22Rv1 (cell line): ENCODE results near the gene TAX1BP1.
"Not testable (repeated sequence)": the region's sequence is repeated elsewhere in the genome, so short reads cannot be mapped to it uniquely, and the experiment has no call there.

Experiments used
- H3K27ac ChIP-seq: fragments of 450-650 bp; 2 replicates; pipeline ENCODE4 v1.5.1; 2017
- ZFX ChIP-seq: fragments of 450-650 bp; IDR thresholded peaks from 2 replicates; pipeline ENCODE4 v1.6.1; 2017; ENCODE audit warnings: antibody characterized with exemption, borderline replicate concordance
- TF ChIP-seq, protein P1 (sequence below): fragments of 450-650 bp; IDR thresholded peaks from 2 replicates; pipeline ENCODE4 v1.5.1; 2017; ENCODE audit warnings: mild to moderate bottlenecking

The TAX1BP1 gene

DNA sequence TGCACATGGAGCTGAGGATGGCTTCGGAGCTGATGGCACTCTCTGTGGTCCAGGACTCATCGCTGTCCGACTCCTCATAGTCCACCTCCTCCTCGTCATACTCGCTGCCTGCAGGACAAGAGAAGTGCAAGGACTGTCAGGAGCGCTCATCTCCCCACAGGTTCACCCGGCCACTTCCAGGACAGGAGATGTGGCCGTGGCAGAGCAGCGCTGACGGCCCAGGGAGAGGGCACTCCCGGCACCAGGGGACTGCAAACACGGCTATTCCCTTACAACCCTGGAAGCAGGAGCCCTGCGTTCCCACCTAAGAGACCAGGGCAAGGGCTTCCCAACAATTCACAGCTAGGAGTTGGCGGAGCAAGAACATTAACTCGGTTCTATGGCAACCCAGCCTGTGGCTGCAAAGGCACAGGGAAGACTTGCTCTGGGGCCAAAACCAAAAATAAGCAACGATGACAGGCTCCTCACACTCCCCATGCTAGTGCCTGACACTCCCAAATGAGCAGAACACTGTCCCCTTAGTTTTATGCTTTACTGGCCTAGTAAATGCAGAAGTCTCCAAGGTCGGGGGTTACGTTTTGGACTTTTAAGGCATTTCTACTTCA, 100.9 kb downstream of the TAX1BP1 start:
- no peak overlapping the region for H3K27ac ChIP-seq
- TF ChIP-seq, protein P1, sequence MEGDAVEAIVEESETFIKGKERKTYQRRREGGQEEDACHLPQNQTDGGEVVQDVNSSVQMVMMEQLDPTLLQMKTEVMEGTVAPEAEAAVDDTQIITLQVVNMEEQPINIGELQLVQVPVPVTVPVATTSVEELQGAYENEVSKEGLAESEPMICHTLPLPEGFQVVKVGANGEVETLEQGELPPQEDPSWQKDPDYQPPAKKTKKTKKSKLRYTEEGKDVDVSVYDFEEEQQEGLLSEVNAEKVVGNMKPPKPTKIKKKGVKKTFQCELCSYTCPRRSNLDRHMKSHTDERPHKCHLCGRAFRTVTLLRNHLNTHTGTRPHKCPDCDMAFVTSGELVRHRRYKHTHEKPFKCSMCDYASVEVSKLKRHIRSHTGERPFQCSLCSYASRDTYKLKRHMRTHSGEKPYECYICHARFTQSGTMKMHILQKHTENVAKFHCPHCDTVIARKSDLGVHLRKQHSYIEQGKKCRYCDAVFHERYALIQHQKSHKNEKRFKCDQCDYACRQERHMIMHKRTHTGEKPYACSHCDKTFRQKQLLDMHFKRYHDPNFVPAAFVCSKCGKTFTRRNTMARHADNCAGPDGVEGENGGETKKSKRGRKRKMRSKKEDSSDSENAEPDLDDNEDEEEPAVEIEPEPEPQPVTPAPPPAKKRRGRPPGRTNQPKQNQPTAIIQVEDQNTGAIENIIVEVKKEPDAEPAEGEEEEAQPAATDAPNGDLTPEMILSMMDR = no peak
- TF ChIP-seq ZFX = no peak

DNA sequence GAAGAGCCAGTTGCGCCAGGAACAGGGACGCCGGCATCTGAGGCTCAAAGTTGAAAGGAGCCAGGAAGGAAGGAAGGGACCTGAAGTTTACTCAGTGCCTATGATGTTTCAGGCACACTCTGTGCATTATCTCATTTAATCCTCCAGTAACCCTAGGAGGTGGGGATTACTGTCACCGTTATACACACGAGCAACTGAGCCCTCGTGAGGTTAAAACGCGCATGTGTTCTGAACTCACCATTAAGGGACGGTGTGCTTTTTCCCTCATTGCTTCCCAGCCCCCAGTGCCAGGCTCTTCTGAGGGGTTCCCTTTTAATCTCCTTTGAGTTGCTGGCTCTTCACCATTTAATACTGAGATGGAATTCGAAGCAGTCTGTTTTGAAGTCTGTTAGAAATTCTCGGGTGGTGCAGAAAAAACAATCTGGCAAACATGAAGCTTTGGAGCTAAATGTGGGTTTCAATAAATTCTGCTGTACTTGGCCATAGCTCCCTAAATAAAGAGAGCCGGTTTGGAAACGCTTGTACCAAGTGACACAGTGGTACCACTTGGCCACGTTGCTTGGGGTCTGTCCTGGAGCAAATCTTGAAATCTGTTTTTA, 102.2 kb downstream of the TAX1BP1 start:
- TF ChIP-seq ZFX = no peak
- TF ChIP-seq, protein P1 = no peak
- H3K27ac ChIP-seq = no peak overlapping the region

DNA sequence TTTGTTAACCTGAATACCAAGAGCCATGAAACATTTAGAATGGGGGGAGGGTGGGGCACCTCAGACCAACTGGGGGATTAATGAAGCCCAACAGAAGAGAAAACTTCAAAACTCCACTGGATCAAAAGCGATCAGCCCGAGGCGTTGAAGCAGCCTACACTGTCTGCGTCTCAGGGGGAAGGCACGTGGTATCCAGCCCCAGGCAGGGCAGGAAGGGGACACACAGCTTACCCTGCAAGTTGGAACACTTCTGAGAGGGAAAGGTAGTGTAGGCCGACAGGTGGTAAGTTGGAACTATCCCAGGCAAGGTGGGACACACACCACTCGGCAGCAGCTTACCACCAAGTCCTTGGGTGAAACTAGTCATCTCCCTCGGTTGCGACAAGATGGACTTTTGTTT, 102.9 kb downstream of the TAX1BP1 start:
- TF ChIP-seq ZFX = no peak
- TF ChIP-seq, protein P1 = no peak
- H3K27ac ChIP-seq = no peak overlapping the region

DNA sequence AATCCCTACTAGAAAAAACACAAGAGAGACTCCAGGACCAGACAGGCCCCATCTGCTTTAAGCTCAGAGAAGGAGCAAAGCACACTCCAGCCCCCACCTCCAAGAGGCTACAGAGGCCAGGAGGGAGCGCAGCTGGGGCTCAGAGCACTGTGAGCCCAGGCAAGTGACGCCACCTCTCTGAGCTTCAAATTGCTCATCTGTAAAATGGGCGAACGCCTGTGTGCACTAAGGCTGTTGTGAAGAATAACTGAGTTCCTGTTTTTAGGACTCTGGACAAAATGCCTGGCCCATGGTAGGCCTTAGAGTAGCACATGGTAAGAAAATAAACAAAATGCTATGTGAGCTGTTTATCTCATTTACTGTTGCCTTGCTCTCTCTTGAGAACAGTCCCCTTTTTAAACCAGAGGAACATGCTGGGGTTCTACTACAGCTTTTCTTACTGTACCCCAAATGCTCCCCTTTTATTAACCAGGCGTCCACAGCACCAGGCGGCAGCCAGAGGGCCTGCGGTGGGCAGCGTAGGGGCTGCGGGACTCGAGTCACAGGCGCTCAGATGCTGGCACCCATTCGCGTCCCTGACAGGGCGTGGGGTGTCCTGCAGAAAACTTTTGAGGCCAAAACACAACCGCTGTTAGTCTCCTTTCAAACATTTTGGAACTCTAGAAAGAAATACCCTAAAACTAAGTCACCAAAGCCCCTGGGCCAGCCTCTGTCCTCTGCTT, 103.8 kb downstream of the TAX1BP1 start:
- TF ChIP-seq, protein P1 = no peak
- TF ChIP-seq ZFX = no peak
- no peak overlapping the region for H3K27ac ChIP-seq

DNA sequence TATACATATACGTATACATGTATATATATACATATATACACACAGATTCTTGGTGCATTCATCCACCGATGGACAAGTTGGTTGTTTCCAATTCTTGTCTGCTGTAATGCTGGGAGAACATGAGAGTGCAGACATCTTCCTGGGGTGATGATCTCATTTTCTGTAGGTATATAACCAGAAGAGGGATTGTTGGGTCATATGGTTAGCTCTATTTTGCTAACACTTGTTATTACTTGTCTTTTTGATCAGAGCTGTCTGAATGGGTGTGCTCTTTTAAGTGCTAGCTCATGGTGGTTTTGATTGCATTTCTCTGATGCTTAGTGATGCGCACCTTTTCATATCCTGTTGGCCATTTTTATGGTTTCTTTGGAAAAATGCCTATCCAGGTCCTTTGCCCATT, 106.4 kb downstream of the TAX1BP1 start:
- no peak for TF ChIP-seq ZFX
- TF ChIP-seq, protein P1 = no peak
- no peak overlapping the region for H3K27ac ChIP-seq

DNA sequence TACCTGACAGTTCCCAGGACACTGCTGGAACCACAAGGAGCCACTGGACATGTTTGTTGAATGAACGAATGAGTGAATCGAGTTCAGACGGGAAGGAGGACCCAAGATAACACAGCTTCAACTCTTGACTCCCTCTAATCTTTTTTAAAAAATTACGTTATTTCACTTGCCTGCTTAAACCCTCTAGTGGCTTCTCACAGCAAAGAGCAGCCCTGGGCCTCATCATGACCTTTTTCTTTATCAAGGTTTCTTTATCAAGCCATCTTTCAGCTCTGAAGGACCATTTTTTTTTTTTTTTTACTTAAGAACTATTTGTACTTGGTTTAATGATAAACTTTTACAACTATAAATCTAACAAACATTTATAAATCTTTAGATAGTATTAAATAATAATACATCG, 110.6 kb downstream of the TAX1BP1 start:
- no peak overlapping the region for H3K27ac ChIP-seq
- no peak for TF ChIP-seq ZFX
- TF ChIP-seq, protein P1 = no peak

DNA sequence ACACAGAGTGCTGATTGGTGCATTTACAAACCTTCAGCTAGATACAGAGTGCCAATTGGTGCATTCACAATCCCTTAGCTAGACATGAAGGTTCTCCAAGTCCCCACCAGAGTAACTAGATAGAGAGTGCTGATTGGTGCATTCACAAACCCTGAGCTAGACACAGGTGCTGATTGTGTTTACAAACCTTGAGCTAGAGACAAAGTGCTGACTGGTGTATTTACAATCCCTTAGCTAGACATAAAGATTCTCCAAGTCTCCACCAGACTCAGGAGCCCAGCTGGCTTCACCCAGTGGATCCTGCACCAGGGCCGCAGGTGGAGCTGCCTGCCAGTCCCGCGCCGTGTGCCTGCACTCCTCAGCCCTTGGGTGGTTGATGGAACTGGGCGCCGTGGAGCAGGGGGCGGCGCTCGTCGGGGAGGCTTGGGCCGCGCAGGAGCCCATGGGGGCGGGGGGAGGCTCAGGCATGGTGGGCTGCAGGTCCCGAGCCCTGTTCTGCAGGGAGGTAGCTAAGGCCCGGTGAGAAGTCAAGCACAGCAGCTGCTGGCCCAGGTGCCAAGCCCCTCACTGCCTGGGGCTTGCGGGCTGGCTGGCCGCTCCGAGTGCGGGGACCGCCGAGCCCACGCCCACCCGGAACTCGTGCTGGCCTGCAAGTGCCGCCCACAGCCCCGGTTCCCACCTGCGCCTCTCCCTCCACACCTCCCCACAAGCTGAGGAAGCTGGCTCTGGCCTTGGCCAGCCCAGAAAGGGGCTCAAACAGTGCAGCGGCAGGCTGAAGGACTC, 116.9 kb downstream of the TAX1BP1 start:
- H3K27ac ChIP-seq = not testable (repeated sequence)
